A549 (cell line): ENCODE measurements around the gene PTPRD. TPM values are rescaled to one million over a fixed set of nuclear protein-coding genes. Genes with fewer than 3 reads are reported as not detected.

Experiments
- ATAC-seq, 2 experiments: fragments of 200-7000 bp in 1 of 2; fragments of >200 bp in 1 of 2; cut with Nextera tagmentation in 1 of 2; cut with Tn5 transposase in 1 of 2; 3 replicates each; pipeline versions ENCODE4 v1.8.0 to v1.9.1; 2018 to 2020; ENCODE audit warnings: mild to moderate bottlenecking in 1 of 2, moderate library complexity in 1 of 2
- CTCF ChIA-PET: fragments of 300-600 bp; sonication (Branson Sonifier 250); formaldehyde crosslinking; extraction: SDS; loops from one replicate; lab custom pipeline; 2021; ENCODE audit warnings: antibody characterized with exemption, inconsistent platforms; lab: Yijun Ruan, JAX
- POLR2A ChIA-PET: fragments of 350-600 bp; formaldehyde crosslinking; extraction: SDS; loops from one replicate; lab custom pipeline; 2021; ENCODE audit warnings: antibody characterized with exemption, inconsistent platforms; lab: Yijun Ruan, JAX
- DNase-seq, 2 experiments: peaks; one replicate each; pipeline versions ENCODE4 v3.0.0 to v3.0.0-alpha.2; 2011 to 2016; ENCODE audit warnings: low read depth in 1 of 2, low spot score in 1 of 2
- FAIRE-seq: peaks from 2 replicates; lab custom pipeline; 2011; peaks lifted over from hg19 to GRCh38; lab: Jason Lieb, UNC
- H3K27ac ChIP-seq, 2 experiments: fragments of >200 bp; sonication (Bioruptor Twin); formaldehyde crosslinking; 3 replicates each; pipeline ENCODE4 v1.5.1; 2016 to 2017
- H3K4me1 ChIP-seq: fragments of >200 bp; sonication (Bioruptor Twin); formaldehyde crosslinking; 3 replicates; pipeline ENCODE4 v1.6.1; 2016
- H3K4me2 ChIP-seq: fragments of >200 bp; sonication (Bioruptor Twin); formaldehyde crosslinking; 3 replicates; pipeline ENCODE4 v1.6.1; 2016
- H3K4me3 ChIP-seq: fragments of >200 bp; sonication (Bioruptor Twin); formaldehyde crosslinking; 3 replicates; pipeline ENCODE4 v1.5.1; 2016
- H3K9me3 ChIP-seq: fragments of >200 bp; sonication (Bioruptor Twin); formaldehyde crosslinking; 3 replicates; pipeline ENCODE4 v1.6.1; 2016
- CEBPB ChIP-seq, 2 experiments: fragments of >200 bp in 1 of 2; sonication (Bioruptor Twin) in 1 of 2; formaldehyde crosslinking in 1 of 2; IDR thresholded peaks; 2 replicates each; pipeline ENCODE4 v1.6.1; 2012 to 2016
- CHD2 ChIP-seq: fragments of 150-350 bp; IDR thresholded peaks from 2 replicates; pipeline ENCODE4 v1.6.1; 2014; ENCODE audit warnings: low read length; ENCODE audit not compliant: partially characterized antibody
- FOSB ChIP-seq: fragments of 250-450 bp; sonication (Bioruptor Pico); IDR thresholded peaks from 2 replicates; pipeline ENCODE4 v1.5.0; 2020; ENCODE audit warnings: mild to moderate bottlenecking, moderate library complexity
- GATA3 ChIP-seq: IDR thresholded peaks from 2 replicates; pipeline ENCODE4 v1.6.1; 2012; ENCODE audit warnings: borderline replicate concordance
- HOXA7 ChIP-seq: fragments of 250-450 bp; sonication (Bioruptor Pico); IDR thresholded peaks from 2 replicates; pipeline ENCODE4 v1.5.0; 2020; ENCODE audit warnings: mild to moderate bottlenecking, moderate library complexity
- HOXB13 ChIP-seq: fragments of 250-450 bp; sonication (Bioruptor Pico); IDR thresholded peaks from 2 replicates; pipeline ENCODE4 v1.5.0; 2020; ENCODE audit warnings: low read depth, mild to moderate bottlenecking, moderate library complexity
- JUN ChIP-seq, 2 experiments: fragments of >200 bp; sonication (Bioruptor Twin); formaldehyde crosslinking; IDR thresholded peaks; 2 replicates in 1 of 2; 3 replicates in 1 of 2; pipeline ENCODE4 v1.6.1; 2016 to 2017
- MAZ ChIP-seq: fragments of 150-350 bp; IDR thresholded peaks from 2 replicates; pipeline ENCODE4 v1.6.1; 2014; ENCODE audit warnings: antibody characterized with exemption, low read depth, low read length, borderline replicate concordance
- NFE2L2 ChIP-seq: fragments of 150-350 bp; conservative IDR thresholded peaks from 2 replicates; pipeline ENCODE4 v1.6.1; 2014; ENCODE audit warnings: low read length
- POLR2A ChIP-seq: IDR thresholded peaks from 2 replicates; pipeline ENCODE4 v1.6.1; 2012; ENCODE audit warnings: mild to moderate bottlenecking, low read length
- RCOR1 ChIP-seq: fragments of 150-350 bp; IDR thresholded peaks from 2 replicates; pipeline ENCODE4 v1.6.1; 2014; ENCODE audit warnings: antibody characterized with exemption, low read length, low read depth
- RFX5 ChIP-seq: fragments of 450-650 bp; IDR thresholded peaks from 2 replicates; pipeline ENCODE4 v1.7.1; 2014; ENCODE audit warnings: antibody characterized with exemption, mild to moderate bottlenecking, moderate library complexity
- SMC3 ChIP-seq: fragments of >200 bp; sonication (Bioruptor Twin); formaldehyde crosslinking; IDR thresholded peaks from 3 replicates; pipeline ENCODE4 v1.6.1; 2018; ENCODE audit warnings: inconsistent platforms
- WGBS: methylation state at CpG from one replicate; pipeline ENCODE4 v1.1.6; 2017; ENCODE audit errors: missing lambda C conversion rate; 5-methylcytosine and 5-hydroxymethylcytosine counted together
- polyA plus RNA-seq, 4 experiments: library from polyadenylated mRNA; depleted of rRNA in 3 of 4; stranded (reverse); fragments of >200 nt; fragmentation: RNase III in 1 of 4; extraction: RNeasy Plus Mini Kit Qiagen cat#74134 plus additional on column Dnase treatment in 1 of 4; gene quantifications; 2 replicates in 3 of 4; 3 replicates in 1 of 4; pipeline ENCODE4 v1.2.3, GENCODE V29; 2011 to 2017
- TF ChIP-seq, protein P1 (sequence below): fragments of 250-450 bp; sonication (Bioruptor Pico); IDR thresholded peaks from 2 replicates; pipeline ENCODE4 v1.5.0; 2021; ENCODE audit warnings: mild to moderate bottlenecking, moderate library complexity, borderline replicate concordance
- TF ChIP-seq, protein P2 (sequence below): IDR thresholded peaks from 2 replicates; pipeline ENCODE4 v1.6.1; 2012
- TF ChIP-seq, protein P3 (sequence below): fragments of 250-450 bp; sonication (Bioruptor Pico); IDR thresholded peaks from 2 replicates; pipeline ENCODE4 v1.5.0; 2020; ENCODE audit warnings: low read depth, mild to moderate bottlenecking, moderate library complexity
- TF ChIP-seq, protein P4 (sequence below): fragments of >200 bp; sonication (Bioruptor Twin); formaldehyde crosslinking; IDR thresholded peaks from 3 replicates; pipeline ENCODE4 v1.6.1; 2016
- TF ChIP-seq, protein P5 (sequence below): fragments of 150-350 bp; IDR thresholded peaks from 2 replicates; pipeline ENCODE4 v1.6.1; 2014; ENCODE audit warnings: low read depth, mild to moderate bottlenecking, low read length

PTPRD gene
- polyA plus RNA-seq, 2 of the 4 experiments (the other 2 are of a cell fraction), result 0.39 to 1.3 TPM

DNA sequence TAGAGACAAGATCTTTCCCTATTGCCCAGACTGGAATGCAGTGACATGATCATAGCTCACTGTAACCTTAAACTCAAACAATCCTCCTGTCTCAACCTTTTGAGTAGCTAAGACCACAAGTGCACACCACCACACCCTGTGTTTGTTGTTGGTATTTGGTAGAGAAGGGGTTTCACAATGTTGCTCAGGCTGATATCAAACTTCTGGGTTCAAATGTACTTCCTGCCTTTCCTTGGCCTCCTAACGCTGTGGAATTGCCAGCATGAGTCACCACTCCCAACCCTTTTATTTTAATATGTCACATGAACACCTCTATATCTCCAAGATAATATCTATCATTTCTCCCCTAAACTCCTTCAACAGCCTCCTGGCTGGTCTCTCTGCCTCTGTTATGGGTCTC, 719.0 kb downstream of the PTPRD start:
- H3K4me2 ChIP-seq, result no peak overlapping the region
- no peak overlapping the region for H3K27ac ChIP-seq
- POLR2A ChIA-PET, result no interaction called here
- no peak for TF ChIP-seq SMC3
- TF ChIP-seq MAZ, result no peak
- no peak for TF ChIP-seq GATA3
- TF ChIP-seq CHD2, result no peak
- TF ChIP-seq, protein P1, sequence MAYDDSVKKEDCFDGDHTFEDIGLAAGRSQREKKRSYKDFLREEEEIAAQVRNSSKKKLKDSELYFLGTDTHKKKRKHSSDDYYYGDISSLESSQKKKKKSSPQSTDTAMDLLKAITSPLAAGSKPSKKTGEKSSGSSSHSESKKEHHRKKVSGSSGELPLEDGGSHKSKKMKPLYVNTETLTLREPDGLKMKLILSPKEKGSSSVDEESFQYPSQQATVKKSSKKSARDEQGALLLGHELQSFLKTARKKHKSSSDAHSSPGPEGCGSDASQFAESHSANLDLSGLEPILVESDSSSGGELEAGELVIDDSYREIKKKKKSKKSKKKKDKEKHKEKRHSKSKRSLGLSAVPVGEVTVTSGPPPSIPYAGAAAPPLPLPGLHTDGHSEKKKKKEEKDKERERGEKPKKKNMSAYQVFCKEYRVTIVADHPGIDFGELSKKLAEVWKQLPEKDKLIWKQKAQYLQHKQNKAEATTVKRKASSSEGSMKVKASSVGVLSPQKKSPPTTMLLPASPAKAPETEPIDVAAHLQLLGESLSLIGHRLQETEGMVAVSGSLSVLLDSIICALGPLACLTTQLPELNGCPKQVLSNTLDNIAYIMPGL (CRISPR knock-in tag), result no peak
- no peak for TF ChIP-seq POLR2A
- TF ChIP-seq, protein P2, sequence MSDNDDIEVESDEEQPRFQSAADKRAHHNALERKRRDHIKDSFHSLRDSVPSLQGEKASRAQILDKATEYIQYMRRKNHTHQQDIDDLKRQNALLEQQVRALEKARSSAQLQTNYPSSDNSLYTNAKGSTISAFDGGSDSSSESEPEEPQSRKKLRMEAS, result no peak
- no peak for TF ChIP-seq JUN (IDR thresholded peaks at IDR 0.05)
- TF ChIP-seq HOXA7 (CRISPR knock-in tag), result no peak
- TF ChIP-seq RFX5, result no peak
- no peaks in the 10 kb centered on the region for H3K4me1 ChIP-seq
- FAIRE-seq (no peak), DNase-seq (no peak), ATAC-seq (no peak)
- CTCF ChIA-PET, result no interaction called here
- 0% methylated on average over 1 of the region's 1 CpG for WGBS
- H3K4me3 ChIP-seq, result no peak overlapping the region
- H3K9me3 ChIP-seq, result no peaks in the 10 kb centered on the region

DNA sequence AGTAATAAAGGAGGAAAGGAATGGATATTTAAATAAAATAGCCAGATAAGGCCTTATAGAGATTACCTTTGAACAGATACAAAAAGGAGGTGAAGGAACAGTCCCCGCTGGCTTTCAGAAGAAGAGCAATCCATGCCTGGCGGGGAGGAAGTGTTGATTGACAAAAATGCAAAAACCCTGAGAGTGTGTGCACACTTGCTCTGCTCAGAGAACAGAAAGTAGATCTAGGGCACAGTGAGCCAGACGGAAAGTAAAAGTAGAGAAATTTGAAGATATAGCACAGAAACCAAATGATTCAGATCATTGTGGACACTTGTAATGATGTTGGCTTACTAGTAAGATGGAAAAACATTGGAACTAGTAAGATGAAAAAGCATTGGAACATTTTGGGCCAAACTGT, 720.6 kb downstream of the PTPRD start:
- ChIA-PET CTCF (no interaction called here), POLR2A (no interaction called here)
- ATAC-seq, result no peak
- FAIRE-seq, result no peak
- no peak for TF ChIP-seq NFE2L2
- TF ChIP-seq, protein P3, sequence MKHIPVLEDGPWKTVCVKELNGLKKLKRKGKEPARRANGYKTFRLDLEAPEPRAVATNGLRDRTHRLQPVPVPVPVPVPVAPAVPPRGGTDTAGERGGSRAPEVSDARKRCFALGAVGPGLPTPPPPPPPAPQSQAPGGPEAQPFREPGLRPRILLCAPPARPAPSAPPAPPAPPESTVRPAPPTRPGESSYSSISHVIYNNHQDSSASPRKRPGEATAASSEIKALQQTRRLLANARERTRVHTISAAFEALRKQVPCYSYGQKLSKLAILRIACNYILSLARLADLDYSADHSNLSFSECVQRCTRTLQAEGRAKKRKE (CRISPR knock-in tag), result no peak
- no peak for TF ChIP-seq HOXB13 (CRISPR knock-in tag)
- TF ChIP-seq RCOR1, result no peak
- no peak for TF ChIP-seq RFX5
- no peak for TF ChIP-seq CEBPB (IDR thresholded peaks at IDR 0.05)
- TF ChIP-seq, protein P4, sequence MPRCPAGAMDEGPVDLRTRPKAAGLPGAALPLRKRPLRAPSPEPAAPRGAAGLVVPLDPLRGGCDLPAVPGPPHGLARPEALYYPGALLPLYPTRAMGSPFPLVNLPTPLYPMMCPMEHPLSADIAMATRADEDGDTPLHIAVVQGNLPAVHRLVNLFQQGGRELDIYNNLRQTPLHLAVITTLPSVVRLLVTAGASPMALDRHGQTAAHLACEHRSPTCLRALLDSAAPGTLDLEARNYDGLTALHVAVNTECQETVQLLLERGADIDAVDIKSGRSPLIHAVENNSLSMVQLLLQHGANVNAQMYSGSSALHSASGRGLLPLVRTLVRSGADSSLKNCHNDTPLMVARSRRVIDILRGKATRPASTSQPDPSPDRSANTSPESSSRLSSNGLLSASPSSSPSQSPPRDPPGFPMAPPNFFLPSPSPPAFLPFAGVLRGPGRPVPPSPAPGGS, result no peak
- TF ChIP-seq FOSB (CRISPR knock-in tag), result no peak
- TF ChIP-seq, protein P2, result no peak
- TF ChIP-seq, all 56 proteins: peak for 0
- Histone ChIP-seq H3K4me2 (no peak overlapping the region), H3K4me3 (no peak overlapping the region), H3K4me1 (no peaks in the 10 kb centered on the region), H3K9me3 (no peaks in the 10 kb centered on the region), H3K27ac (no peak overlapping the region)
- DNase-seq, result no peak
- 14% methylated on average over 3 of the region's 3 CpGs for WGBS

DNA sequence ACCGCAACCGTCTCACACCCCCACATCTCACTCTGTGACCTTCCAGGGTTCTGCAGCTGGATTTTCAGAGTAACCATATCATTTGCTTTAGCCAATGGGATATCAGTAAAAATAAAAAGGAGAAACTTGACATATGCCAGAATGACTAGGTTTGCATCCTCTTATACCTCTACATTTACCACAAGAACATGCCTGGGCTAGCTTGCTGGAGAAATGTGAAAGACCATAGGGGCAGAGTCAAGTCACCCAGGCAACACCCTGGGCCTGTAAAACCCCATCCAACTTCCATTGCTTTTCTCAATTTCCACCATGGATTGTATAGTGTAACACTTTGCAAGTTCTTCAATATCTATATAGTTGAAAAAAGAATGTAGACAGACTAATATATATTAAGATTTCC, 731.1 kb downstream of the PTPRD start:
- Histone ChIP-seq H3K9me3 (no peaks in the 10 kb centered on the region), H3K27ac (no peak overlapping the region), H3K4me1 (no peaks in the 10 kb centered on the region), H3K4me2 (no peak overlapping the region), H3K4me3 (no peak overlapping the region)
- 26% methylated on average over 2 of the region's 2 CpGs for WGBS
- ATAC-seq, result no peak
- POLR2A ChIA-PET, result no interaction called here
- TF ChIP-seq, protein P5, sequence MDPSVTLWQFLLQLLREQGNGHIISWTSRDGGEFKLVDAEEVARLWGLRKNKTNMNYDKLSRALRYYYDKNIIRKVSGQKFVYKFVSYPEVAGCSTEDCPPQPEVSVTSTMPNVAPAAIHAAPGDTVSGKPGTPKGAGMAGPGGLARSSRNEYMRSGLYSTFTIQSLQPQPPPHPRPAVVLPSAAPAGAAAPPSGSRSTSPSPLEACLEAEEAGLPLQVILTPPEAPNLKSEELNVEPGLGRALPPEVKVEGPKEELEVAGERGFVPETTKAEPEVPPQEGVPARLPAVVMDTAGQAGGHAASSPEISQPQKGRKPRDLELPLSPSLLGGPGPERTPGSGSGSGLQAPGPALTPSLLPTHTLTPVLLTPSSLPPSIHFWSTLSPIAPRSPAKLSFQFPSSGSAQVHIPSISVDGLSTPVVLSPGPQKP, result no peak
- CTCF ChIA-PET, result no interaction called here
- FAIRE-seq, result no peak
- DNase-seq, result no peak
